Tibial nerve (tissue), 3 donors: ENCODE measurements around the gene L3MBTL1.

Source experiments
- CTCF ChIP-seq, 5 experiments: fragments of 200-600 bp in 3 of 5; fragments of 450-650 bp in 2 of 5; sonication (generic) in 3 of 5; IDR thresholded peaks; one replicate each; pipeline ENCODE4 v1.5.1; 2016 to 2019; ENCODE audit warnings: antibody characterized with exemption in 5 of 5, mild to moderate bottlenecking in 3 of 5, moderate library complexity in 2 of 5
- POLR2A ChIP-seq, 2 donors: fragments of 450-650 bp; IDR thresholded peaks; one replicate each; pipeline ENCODE4 v1.6.1; 2017; ENCODE audit warnings: antibody characterized with exemption in 2 of 2, mild to moderate bottlenecking in 2 of 2, moderate library complexity in 2 of 2

DNA sequence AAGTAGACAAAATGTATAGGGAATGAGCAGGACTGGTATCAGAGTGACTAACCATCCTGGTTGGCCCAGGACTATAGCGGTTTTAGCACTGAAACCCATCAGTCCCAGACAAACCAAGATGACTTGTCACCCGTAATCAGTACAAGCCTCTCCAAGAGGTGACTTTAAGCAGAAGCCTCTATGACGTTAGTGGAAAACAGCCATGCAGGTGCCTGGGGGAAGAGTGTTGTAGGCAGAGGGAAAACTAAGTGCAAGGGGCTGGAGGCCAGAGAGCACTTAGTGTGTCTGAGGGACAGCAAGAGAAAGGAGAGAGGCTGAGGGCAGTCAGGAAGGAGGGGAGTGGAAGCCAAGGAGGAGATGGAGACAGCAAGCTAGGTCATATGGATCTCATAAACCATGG, 53.5 kb downstream of the L3MBTL1 start:
- TF ChIP-seq CTCF (IDR thresholded peaks at IDR 0.05) (no peak), POLR2A (IDR thresholded peaks at IDR 0.05) (no peak)
